Measurements from ENCODE around the gene NXT2. TPM values are rescaled to one million over a fixed set of nuclear protein-coding genes. Genes with fewer than 3 reads are reported as not detected.
A peak's percentile ranks its signal among the peaks of the same experiment; 100 is the strongest.

NXT2 gene
- total RNA-seq (7.4 TPM), polyA plus RNA-seq (10 to 100 TPM; 15.2 to 18.0 (median 17.2) TPM)

GRCh38 chrX:109536439-109537323 is at the start of gene NXT2:
Gene NXT2 (plus strand): TSS chrX:109536844. CDS start chrX:109537007, 163 bp downstream.
- H3K36me3 Mint-ChIP-seq = no peaks in the 10 kb centered on the region
- H3K27me3 Mint-ChIP-seq = peaks cover 24% of the 10 kb centered on the region
- peaks cover 5 to 19% (median 12%) of the 10 kb centered on the region in 4 donors for H3K4me1 Mint-ChIP-seq
- Histone ChIP-seq H3K36me3 (ENCODE audit: control insufficient read depth, insufficient read depth, low read length) (no peaks in the 10 kb centered on the region), H3K27me3 (ENCODE audit: control insufficient read depth, insufficient read depth, low read length) (peaks cover 6% of the 10 kb centered on the region), H3K27ac (ENCODE audit: insufficient read depth, low read length, poor library complexity, severe bottlenecking) (peak within 1 kb of the TSS; percentile 89), H3K4me1 (ENCODE audit: control insufficient read depth, insufficient read depth, low read length, poor library complexity, severe bottlenecking) (peaks cover 4% of the 10 kb centered on the region), H3K4me3 (ENCODE audit: low read depth, low read length) (peak within 1 kb of the TSS; percentile 88), H3K9me3 (ENCODE audit: control insufficient read depth in 2 of 2, low read length in 2 of 2) (no peaks in the 10 kb centered on the region)
- peak within 1 kb of the TSS; percentile 86 to 97 (median 94) for H3K4me3 Mint-ChIP-seq
- peak; percentile 79 to 92 (median 87) for DNase-seq
- H3K27ac Mint-ChIP-seq = peak within 1 kb of the TSS; percentile 96 to 97 (median 97)
- H3K9me3 Mint-ChIP-seq = peaks cover 0 to 2% (median 0%) of the 10 kb centered on the region in 7 donors
- ATAC-seq (ENCODE audit: low read depth in 2 of 2) = peak; percentile 99 to 100

GRCh38 chrX:109487640-109488039 is 49.0 kb upstream of the NXT2 start:
- no peaks in the 10 kb centered on the region for H3K36me3 Mint-ChIP-seq
- Histone ChIP-seq H3K27ac (ENCODE audit: insufficient read depth, low read length, poor library complexity, severe bottlenecking) (no peak overlapping the region), H3K27me3 (ENCODE audit: control insufficient read depth, insufficient read depth, low read length) (peaks cover 3% of the 10 kb centered on the region), H3K36me3 (ENCODE audit: control insufficient read depth, insufficient read depth, low read length) (no peaks in the 10 kb centered on the region), H3K4me3 (ENCODE audit: low read depth, low read length) (no peak overlapping the region), H3K9me3 (ENCODE audit: control insufficient read depth in 2 of 2, low read length in 2 of 2) (peaks cover 0 to under 1% of the 10 kb centered on the region in 2 experiments), H3K4me1 (ENCODE audit: control insufficient read depth, insufficient read depth, low read length, poor library complexity, severe bottlenecking) (no peaks in the 10 kb centered on the region)
- no peaks in the 10 kb centered on the region for H3K9me3 Mint-ChIP-seq
- no peak overlapping the region for H3K4me3 Mint-ChIP-seq
- peaks cover 0 to 2% (median 0%) of the 10 kb centered on the region in 4 donors for H3K4me1 Mint-ChIP-seq
- DNase-seq (no peak), ATAC-seq (ENCODE audit: low read depth in 2 of 2) (no peak)
- no peak overlapping the region for H3K27ac Mint-ChIP-seq
- H3K27me3 Mint-ChIP-seq = peaks cover 20% of the 10 kb centered on the region

- Histone ChIP-seq H3K27me3 (ENCODE audit: control insufficient read depth, insufficient read depth, low read length) (no peaks in the 10 kb centered on the region), H3K4me1 (ENCODE audit: control insufficient read depth, insufficient read depth, low read length, poor library complexity, severe bottlenecking) (no peaks in the 10 kb centered on the region), H3K27ac (ENCODE audit: insufficient read depth, low read length, poor library complexity, severe bottlenecking) (no peak overlapping the region), H3K4me3 (ENCODE audit: low read depth, low read length) (no peak overlapping the region), H3K9me3 (ENCODE audit: control insufficient read depth in 2 of 2, low read length in 2 of 2) (peaks cover 0 to 1% of the 10 kb centered on the region in 2 experiments), H3K36me3 (ENCODE audit: control insufficient read depth, insufficient read depth, low read length) (no peaks in the 10 kb centered on the region)
- H3K36me3 Mint-ChIP-seq = no peaks in the 10 kb centered on the region
- H3K27me3 Mint-ChIP-seq = peaks cover 21% of the 10 kb centered on the region
- peaks cover 0 to 2% (median 0%) of the 10 kb centered on the region in 4 donors for H3K4me1 Mint-ChIP-seq
- DNase-seq (no peak), ATAC-seq (ENCODE audit: low read depth in 2 of 2) (no peak)
- no peak overlapping the region for H3K4me3 Mint-ChIP-seq
- no peaks in the 10 kb centered on the region for H3K9me3 Mint-ChIP-seq
- no peak overlapping the region for H3K27ac Mint-ChIP-seq
Measured at GRCh38 chrX:109489174-109489573, 47.5 kb upstream of the NXT2 start.

- no peak overlapping the region for H3K27ac ChIP-seq (ENCODE audit: insufficient read depth, low read length, poor library complexity, severe bottlenecking)
- H3K4me3 Mint-ChIP-seq = no peak overlapping the region
- peaks cover 2% of the 10 kb centered on the region for H3K27me3 ChIP-seq (ENCODE audit: control insufficient read depth, insufficient read depth, low read length)
- no peaks in the 10 kb centered on the region for H3K4me1 ChIP-seq (ENCODE audit: control insufficient read depth, insufficient read depth, low read length, poor library complexity, severe bottlenecking)
- H3K4me1 Mint-ChIP-seq = no peaks in the 10 kb centered on the region
- no peaks in the 10 kb centered on the region for H3K36me3 Mint-ChIP-seq
- H3K36me3 ChIP-seq (ENCODE audit: control insufficient read depth, insufficient read depth, low read length) = no peaks in the 10 kb centered on the region
- no peak overlapping the region for H3K27ac Mint-ChIP-seq
- no peak overlapping the region for H3K4me3 ChIP-seq (ENCODE audit: low read depth, low read length)
- DNase-seq (no peak), ATAC-seq (ENCODE audit: low read depth in 2 of 2) (no peak)
- H3K9me3 Mint-ChIP-seq = peaks cover 0 to 3% (median 0%) of the 10 kb centered on the region in 7 donors
- peaks cover under 1% of the 10 kb centered on the region for H3K27me3 Mint-ChIP-seq
- no peaks in the 10 kb centered on the region for H3K9me3 ChIP-seq (ENCODE audit: control insufficient read depth in 2 of 2, low read length in 2 of 2)
Measured at GRCh38 chrX:109498434-109498833, 38.2 kb upstream of the NXT2 start.

- Mint-ChIP-seq H3K9me3 (peaks cover 0 to 2% (median 0%) of the 10 kb centered on the region in 7 donors), H3K27ac (no peak overlapping the region), H3K27me3 (peaks cover 7% of the 10 kb centered on the region), H3K4me1 (no peaks in the 10 kb centered on the region), H3K4me3 (no peak overlapping the region), H3K36me3 (no peaks in the 10 kb centered on the region)
- Histone ChIP-seq H3K4me3 (ENCODE audit: low read depth, low read length) (no peak overlapping the region), H3K36me3 (ENCODE audit: control insufficient read depth, insufficient read depth, low read length) (no peaks in the 10 kb centered on the region), H3K4me1 (ENCODE audit: control insufficient read depth, insufficient read depth, low read length, poor library complexity, severe bottlenecking) (no peaks in the 10 kb centered on the region), H3K27ac (ENCODE audit: insufficient read depth, low read length, poor library complexity, severe bottlenecking) (no peak overlapping the region), H3K9me3 (ENCODE audit: control insufficient read depth in 2 of 2, low read length in 2 of 2) (no peaks in the 10 kb centered on the region), H3K27me3 (ENCODE audit: control insufficient read depth, insufficient read depth, low read length) (peaks cover 2% of the 10 kb centered on the region)
- no peak for DNase-seq
- ATAC-seq (ENCODE audit: low read depth in 2 of 2) = no peak
Measured at GRCh38 chrX:109501176-109501575, 35.5 kb upstream of the NXT2 start.

GRCh38 chrX:109508915-109509314 is 27.7 kb upstream of the NXT2 start:
- H3K27ac ChIP-seq (ENCODE audit: insufficient read depth, low read length, poor library complexity, severe bottlenecking) = no peak overlapping the region
- Mint-ChIP-seq H3K27me3 (peaks cover 15% of the 10 kb centered on the region), H3K4me3 (no peak overlapping the region), H3K36me3 (no peaks in the 10 kb centered on the region), H3K9me3 (peaks cover 0 to 2% (median 0%) of the 10 kb centered on the region in 7 donors), H3K27ac (no peak overlapping the region), H3K4me1 (no peaks in the 10 kb centered on the region)
- H3K27me3 ChIP-seq (ENCODE audit: control insufficient read depth, insufficient read depth, low read length) = peaks cover 6% of the 10 kb centered on the region
- H3K36me3 ChIP-seq (ENCODE audit: control insufficient read depth, insufficient read depth, low read length) = no peaks in the 10 kb centered on the region
- no peak for DNase-seq
- no peak for ATAC-seq (ENCODE audit: low read depth in 2 of 2)
- no peaks in the 10 kb centered on the region for H3K4me1 ChIP-seq (ENCODE audit: control insufficient read depth, insufficient read depth, low read length, poor library complexity, severe bottlenecking)
- no peak overlapping the region for H3K4me3 ChIP-seq (ENCODE audit: low read depth, low read length)
- no peaks in the 10 kb centered on the region for H3K9me3 ChIP-seq (ENCODE audit: control insufficient read depth in 2 of 2, low read length in 2 of 2)

GRCh38 chrX:109511113-109511512 is 25.5 kb upstream of the NXT2 start:
- Mint-ChIP-seq H3K4me3 (no peak overlapping the region), H3K27ac (no peak overlapping the region), H3K36me3 (no peaks in the 10 kb centered on the region), H3K9me3 (peaks cover 0 to 6% (median 0%) of the 10 kb centered on the region in 7 donors), H3K27me3 (peaks cover 8% of the 10 kb centered on the region), H3K4me1 (no peaks in the 10 kb centered on the region)
- Histone ChIP-seq H3K9me3 (ENCODE audit: control insufficient read depth in 2 of 2, low read length in 2 of 2) (no peaks in the 10 kb centered on the region), H3K27ac (ENCODE audit: insufficient read depth, low read length, poor library complexity, severe bottlenecking) (no peak overlapping the region), H3K27me3 (ENCODE audit: control insufficient read depth, insufficient read depth, low read length) (peaks cover 6% of the 10 kb centered on the region), H3K4me1 (ENCODE audit: control insufficient read depth, insufficient read depth, low read length, poor library complexity, severe bottlenecking) (no peaks in the 10 kb centered on the region), H3K4me3 (ENCODE audit: low read depth, low read length) (no peak overlapping the region), H3K36me3 (ENCODE audit: control insufficient read depth, insufficient read depth, low read length) (no peaks in the 10 kb centered on the region)
- DNase-seq = no peak
- no peak for ATAC-seq (ENCODE audit: low read depth in 2 of 2)

Data from CD4-positive, CD25-positive, alpha-beta regulatory T cell (primary cell).